Fibroblast of upper back skin (primary cell): ENCODE results near the gene PCP4.
"Not testable (repeated sequence)": the region's sequence is repeated elsewhere in the genome, so short reads cannot be mapped to it uniquely, and the experiment has no call there.

Experiments
- DNase-seq: peaks from one replicate; pipeline ENCODE4 v3.0.0-alpha.2; 2013

The PCP4 gene

DNA sequence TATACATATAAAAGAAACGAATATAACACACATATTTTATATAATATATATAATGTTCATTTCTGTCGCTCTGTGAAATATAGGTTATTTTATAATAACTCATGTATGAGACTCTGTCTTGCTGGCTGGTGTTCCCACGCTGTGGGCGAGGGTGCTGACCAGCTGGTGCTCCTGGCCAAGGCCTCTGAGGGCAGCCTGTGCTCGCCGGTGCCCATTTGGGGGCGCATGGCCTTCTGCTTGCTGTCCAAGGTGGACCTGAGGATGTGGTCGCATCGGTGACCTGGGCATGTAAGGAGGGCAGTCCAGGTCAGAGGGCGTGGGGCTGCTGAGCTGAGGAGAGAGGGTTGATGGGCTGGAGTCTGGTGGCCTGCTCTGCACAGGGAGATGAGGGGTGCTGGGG lies 1.1 kb upstream of the PCP4 start:
- DNase-seq: no peak

DNA sequence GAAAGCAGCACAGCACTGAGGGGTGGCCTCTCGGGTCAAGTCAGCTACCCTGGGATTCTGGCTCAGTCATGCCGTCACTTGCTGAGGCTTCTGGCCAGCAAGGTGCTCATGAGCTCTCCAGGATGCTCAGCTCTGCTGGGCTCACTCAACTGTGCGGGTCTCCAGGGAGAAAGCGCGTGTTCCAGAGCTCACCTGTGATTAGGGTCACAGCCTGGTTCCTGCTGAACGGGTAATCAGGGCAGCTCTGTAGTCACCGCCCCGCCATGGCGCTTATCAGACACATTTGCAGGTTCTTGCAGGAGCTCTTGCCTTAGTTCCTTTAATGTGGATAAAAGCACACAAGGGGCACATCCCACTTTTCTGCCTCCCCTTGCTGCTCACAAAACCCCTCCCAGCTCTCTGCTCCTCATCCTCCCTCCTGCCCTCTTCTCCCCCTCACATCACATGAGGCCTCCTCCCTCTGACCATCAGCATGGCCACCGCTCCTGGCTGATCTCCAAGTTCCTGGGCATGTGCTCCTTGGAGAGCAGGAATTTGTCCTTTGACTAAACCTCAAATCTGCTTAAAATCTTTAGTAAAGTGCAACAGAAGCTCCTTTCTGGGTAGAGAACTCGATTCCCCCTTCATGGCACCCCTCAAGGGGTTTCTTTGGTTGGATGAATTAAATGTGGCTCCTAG lies 2.0 kb downstream of the PCP4 start:
- DNase-seq: no peak

DNA sequence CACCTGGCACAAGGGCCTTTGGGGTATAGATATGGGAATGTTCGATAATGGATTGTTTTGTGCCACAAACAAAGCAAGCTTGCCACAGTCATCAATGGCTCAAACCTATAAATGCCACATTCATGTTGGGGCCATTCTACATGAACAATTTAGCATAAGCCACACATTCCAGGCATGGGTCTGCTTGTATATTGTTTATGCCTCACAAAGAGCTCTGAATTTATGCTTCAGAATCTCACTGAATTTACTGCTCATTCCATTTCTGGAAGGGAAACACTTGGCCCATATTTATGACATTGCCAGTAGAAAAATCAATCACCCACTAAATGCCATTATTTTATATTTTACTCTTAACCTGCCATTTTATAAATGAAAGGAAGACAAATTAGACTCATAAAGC lies 6.4 kb downstream of the PCP4 start:
- DNase-seq: no peak

DNA sequence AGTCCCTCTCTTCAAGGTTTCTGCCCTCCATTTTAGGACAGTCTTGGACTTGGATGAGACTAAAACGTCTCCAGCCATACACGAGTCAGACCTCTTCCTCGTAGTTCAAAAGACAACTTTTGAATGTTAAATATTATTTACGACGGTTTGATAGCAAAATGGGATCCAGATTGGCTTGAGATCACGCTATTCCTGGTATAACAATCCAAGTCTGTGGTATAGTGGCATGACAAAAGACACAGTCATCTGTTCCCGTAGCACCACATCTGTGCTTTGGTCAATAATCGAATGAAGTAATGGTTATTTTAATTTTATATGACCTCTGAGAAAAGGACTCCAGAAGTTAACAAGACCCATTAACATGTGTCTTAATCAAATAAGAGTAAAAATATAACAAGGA lies 7.0 kb downstream of the PCP4 start:
- DNase-seq: peak; percentile 13

DNA sequence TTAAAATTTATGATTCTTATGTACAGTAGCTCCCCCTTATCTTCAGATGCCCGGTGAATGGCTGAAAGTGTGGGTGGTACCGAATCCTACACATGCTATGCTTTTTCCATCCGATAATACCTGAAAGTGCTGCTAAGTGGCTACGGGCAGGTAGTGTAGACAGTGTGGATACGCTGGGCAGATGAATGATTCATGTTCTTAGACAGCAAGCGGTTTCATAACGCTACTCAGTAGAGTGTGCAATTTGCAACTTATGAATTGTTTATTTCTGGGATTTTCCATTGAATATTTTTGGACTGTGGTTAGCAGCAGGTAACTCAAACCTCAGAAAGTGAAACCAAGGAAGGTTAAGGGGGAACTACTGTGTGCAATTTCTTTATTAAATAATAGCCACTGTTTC lies 7.5 kb downstream of the PCP4 start:
- no peak for DNase-seq

DNA sequence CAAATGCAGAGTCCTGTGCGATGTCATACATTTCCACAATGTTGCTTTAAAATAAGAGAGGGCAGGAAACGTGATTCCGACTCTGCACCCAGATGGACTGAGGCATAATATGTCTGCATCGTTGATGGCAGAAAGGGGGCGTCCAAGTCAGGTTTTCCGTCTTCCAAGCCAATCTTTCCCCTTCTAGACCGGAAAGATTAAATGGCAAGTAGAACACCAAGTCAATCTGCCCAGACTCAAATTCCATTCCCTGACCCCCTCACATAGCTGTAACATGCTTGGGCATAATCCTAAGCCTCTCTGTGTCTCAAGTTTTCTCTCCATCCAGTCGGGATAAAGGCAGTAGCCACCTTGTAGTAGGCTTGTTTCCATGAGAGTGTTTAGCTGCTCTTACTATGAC lies 14.4 kb downstream of the PCP4 start:
- no peak for DNase-seq

DNA sequence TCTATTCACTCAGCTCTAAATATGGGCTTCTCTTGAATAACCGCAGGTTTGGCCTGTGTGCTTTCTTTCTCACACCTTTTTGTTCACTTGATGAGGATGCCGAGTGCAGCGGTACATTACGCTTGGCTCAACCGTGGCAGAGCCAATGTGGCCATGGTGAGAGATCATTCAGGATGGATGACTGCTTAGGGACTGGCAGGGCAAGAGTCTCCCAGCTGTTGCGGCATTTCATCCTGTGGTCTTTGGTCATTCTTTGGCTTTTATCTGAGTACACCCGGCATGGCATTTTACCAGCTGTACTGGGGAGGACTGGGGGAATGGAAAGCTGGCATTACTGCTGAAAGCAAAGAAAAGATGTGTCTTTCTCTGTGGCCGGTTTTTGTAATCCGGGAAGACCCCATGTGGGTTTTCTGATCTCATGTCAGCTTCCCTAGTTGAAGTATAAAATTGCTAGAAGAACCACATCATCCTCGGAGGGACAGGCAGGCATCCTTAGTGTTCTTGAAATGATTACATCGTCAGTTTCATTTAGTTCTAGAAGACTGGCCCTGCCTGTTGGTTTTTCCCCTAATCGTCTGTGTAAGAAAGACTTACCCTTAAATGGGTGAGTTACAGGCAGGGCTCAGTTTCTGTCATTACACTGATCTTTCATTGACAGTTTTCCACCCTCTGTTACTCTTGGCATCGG lies 15.1 kb downstream of the PCP4 start:
- no peak for DNase-seq

DNA sequence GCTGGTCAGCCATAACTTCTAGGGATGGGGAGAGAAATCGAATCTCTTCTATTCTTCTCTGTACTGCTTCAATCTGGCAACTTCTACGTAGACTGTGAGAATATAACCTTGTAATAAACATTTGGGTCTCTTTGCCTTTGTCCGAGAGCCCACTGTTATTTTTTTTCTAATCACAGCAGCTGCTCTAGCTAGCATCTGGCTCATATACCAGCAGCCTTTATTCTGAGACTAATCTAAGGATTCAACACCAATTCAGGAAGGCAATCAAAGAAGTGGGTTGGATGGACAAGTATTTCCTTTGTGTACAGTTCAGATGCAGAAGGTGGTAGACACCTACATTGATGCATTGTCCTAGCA lies 15.6 kb downstream of the PCP4 start:
- DNase-seq: no peak

DNA sequence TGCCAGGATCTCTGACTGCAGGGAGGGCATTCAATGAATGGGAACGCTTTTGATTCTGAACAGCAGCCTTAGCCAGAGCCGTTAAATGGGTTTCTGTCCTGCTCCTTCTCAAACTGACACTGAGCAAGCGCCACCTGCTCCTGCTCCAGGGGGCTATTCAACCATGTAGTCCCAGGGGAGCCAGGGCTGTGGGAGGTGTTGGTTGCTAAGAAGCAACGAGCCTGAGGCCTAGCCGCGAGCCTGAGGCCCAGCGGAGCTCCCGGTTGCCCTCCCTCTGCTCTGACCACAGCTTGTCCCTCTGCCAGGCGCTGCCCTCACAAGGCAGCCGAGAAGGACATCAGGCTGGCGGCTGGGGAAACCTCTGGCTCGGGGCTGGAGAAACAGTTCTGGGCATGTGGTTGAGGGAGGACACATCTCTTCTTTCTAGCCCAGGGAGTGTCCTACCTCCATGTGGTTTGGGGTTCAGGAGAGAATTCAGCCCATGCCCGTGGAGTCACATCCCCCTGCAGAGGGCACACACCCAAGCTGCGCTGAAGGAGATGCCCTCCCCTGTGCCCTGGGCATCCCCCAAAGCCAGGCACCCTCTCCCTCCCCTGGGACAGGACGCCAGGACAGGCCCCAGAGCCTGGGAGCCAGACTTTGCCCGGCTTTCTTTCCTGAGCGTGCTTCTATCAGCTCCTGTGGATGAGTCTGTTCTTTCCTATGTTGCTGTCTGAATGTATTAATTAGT lies 18.0 kb downstream of the PCP4 start:
- DNase-seq: no peak

DNA sequence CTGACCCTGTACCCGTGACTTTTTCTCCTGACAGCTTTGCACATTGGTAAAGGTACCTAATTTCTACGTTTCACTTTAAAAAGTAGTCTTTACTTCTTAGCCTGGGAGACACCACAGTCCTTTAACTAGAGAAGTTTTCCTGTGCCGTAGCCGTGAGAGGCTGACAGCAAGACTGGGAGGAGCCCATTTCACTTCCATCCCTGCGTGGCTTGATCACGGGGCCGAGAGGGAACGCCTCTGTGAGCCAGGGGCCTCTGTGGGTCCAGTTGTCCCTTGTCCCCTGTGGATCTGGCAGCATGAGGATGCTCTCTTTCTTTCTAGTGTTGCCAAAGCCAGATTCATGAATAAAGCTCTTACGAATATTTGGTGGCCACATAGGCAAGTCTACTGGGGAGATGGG lies 21.6 kb downstream of the PCP4 start:
- DNase-seq: no peak

DNA sequence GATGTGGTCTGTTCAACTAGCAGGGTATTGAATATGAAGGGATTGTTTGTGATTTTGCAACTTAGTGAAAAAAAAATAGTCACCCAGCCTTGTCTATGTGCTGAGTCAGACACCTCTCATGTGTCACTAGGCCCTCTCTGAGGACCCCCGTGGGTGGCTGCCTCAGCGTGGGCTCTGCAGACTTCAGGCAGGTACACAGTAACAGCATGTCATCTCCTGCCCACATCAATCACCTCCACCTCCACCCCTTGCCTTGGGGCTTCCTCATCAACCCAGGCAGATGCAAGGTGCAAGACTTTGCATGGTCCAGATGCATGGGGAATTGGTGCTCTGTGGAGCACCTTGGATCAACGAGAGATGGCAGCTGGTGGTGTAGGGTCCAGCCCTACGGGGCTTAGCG lies 23.9 kb downstream of the PCP4 start:
- no peak for DNase-seq

DNA sequence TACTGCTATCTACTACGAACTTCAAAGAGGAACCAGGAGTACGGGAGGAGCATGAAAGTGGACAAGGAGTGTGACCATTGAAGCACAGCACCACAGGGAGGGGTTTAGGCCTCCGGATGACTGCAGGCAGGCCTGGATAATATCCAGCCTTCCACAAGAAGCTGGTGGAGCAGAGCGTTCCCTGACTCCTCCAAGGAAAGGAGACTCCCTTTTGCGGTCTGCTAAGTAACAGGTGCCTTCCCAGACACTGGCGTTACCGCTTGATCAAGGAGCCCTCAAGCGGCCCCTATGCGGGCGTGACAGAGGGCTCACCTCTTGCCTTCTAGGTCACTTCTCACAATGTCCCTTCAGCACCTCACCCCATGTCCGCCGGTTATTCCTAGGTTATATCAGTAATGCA lies 24.6 kb downstream of the PCP4 start:
- DNase-seq: not testable (repeated sequence)

DNA sequence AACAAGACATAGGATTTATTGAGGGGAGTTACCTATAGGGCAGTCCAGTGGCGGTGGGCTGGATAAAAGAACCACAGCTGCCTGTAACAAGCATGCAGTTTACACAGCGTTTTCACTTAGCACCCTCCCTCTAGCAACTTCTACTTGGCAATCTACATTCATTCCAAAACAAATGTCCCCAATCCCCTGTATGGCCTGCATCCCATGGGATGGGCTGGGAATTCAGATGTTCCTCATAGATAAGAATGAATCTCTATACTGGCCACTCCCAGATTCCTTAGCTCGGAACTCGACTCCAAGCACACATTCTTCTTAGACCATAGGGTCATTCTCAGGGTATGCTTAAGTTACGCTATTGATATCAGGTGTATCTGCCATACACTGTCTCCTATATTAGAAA lies 33.3 kb downstream of the PCP4 start:
- no peak for DNase-seq

DNA sequence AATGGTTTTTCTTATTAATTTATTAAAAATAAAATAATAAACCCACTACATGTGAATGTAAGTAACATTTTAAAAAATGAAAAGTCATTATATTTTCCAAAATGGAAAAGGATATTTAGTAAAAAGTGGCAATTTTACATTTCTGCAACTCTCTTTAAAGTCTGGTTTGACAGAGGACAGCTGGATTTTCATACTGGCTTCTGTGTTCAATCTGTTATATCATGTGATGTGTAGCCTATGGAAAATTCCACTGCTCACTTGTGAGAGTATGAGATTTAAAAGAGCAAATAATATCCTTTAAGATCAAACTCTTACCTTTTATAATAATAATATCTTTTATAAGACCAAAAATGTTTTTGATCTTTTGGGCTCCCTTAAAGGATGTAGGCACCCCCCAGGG lies 33.7 kb downstream of the PCP4 start:
- DNase-seq: no peak

DNA sequence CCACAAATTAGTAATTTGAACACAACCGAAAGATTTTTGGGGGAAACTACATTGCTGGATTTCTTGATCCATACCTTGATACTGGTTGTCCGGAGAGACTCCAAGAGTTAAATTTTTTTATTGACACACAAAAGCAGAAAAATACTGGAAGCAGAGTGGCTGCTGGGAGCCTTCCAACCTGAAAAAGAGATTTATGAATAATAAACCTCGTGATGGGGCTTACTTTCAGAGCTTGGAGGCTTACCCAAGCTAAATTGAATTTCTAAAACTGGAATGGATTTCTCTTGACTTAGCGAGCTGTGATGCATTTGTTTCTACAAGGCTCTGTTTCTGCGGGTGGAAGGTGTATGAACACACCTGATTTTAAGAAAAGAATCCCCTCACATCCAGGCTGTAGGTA lies 35.7 kb downstream of the PCP4 start:
- no peak for DNase-seq

DNA sequence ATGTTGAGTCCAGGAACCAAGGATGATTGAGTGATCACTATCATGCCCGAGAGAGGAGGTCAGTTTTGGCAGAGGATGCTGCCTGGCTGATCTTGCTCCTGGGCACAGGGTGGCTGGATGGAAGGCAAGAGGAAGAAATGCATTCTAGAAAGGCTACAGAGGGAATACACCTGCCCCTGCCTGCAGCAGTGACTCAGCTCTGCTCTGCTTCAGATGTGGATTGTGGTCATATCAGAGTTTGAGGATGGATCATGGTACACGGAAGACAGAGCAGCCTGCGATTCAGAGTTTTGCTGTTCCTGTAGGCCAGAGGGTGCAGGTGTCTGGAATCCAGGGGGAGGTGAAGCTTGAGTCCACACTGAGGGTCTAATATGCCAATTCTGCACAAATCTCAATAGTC lies 37.2 kb downstream of the PCP4 start:
- DNase-seq: no peak

DNA sequence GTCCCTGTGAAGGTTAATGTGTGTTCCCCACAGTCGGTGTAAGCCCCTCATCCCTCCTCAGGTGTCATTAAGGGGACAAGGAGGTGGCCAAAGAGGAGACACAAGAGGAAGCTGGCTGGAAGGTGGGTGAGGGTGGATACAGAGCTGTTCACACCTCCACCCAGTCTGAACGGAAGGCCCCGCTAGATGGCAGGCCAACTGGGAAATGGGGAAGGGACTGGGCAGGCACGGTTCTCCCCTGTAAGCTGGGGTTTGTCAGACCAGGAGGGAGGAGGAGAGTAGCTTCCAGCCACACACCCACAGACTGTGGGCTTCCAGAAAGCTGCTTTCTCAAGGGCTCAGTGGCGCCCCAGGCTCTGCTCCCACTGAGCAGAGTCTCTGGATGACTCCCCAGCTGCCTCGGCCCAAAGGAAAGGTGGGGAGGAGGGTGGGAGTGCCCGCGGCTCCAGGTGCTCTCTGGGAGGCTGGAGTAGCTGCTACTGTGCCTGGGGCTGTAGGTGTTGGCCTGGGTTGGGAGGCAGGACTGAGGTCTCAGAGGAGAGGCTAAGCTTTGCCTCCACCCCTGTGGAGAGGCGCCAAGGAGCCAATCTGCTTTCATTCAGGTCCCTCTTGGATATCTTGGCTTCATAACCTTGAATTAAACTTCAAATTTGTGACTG lies 41.2 kb downstream of the PCP4 start:
- no peak for DNase-seq

DNA sequence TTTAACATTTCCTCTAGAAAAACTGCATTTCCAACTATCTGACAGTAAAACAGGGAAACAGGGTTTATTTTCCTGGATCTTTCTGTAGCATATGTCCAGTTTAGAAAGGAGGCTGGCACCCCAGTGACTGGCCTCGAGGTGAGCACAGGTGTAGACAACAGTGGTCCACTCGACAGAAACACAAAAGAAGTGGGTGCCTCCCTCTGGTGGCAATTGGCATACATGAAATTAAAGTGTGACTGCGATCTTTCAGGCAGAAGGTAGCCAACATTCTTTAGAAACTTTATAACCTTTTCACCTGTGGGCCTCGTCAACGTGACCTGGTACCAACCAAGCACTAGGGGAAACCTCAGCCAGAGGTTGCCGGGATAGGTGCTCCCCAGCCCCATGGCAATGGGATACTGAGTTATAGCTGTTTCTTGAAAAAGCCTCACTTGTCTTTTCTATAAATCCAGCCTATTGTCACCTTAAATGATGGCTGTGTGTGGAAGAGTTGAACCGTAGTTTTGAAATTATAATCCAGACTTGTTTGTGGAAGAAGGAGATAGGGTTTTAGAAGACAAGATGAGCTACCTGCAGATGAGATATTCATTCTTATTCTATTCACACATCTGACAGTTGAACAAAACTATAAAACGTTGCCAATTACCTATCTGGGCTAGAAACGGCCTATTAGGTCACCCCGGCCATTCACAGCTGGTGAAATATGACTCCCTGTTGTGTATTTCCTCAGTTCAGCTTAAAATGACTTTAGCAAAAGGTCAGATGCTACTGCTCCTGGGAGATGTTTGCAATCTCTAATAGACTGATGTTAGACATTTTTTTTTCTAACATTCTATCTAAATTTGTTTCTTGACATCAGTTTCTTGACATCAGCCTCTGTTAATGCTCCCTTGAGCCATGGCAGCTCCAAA lies 44.3 kb downstream of the PCP4 start:
- DNase-seq: no peak

DNA sequence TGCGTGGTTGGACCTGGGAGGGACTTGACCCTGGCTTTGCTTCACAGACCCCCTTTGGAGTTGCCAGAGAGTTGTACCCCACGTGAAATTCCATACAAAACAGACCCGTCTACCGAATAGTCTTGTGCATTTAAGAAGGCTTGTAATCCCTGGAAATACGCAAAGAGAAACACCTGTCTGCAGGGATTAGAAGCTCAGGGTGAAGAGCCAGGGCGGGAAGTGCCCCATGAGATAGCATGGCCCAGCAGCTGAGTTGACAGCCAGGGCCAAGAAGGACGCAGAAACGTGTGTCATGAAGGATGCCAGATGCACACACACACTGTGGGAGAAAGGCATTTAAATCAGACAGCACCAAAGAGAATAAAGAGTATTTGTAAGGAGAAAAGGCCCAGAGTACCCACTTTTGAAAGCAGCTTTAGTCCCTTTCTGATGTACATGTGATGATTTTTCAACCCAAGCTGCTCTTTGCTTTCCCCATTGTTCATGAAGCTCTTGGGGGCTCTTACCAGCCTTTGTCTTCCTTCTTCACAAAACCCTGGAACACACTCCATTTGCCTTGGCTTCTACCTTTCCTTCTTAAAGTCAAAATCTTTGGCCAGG lies 46.6 kb downstream of the PCP4 start:
- no peak for DNase-seq

DNA sequence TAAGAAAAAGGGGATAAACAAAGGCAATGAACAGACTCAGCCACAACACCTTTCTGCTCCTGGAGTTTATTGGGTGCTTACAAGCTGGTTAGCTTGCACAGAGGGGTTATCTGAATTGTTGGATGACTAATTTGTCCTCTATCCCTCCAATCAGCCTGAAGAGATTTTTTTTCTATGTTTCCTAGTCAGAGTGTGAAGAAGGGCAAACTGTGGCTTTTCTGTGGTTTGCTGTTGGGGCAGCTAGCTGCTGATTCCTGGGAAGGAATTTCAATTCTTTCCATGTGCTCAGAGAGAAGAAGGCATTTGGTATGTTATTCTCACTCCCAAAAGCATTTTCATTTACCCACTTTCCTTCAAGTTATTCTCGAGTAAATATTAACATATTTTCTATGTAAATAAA lies 48.6 kb downstream of the PCP4 start:
- DNase-seq: peak; percentile 14

DNA sequence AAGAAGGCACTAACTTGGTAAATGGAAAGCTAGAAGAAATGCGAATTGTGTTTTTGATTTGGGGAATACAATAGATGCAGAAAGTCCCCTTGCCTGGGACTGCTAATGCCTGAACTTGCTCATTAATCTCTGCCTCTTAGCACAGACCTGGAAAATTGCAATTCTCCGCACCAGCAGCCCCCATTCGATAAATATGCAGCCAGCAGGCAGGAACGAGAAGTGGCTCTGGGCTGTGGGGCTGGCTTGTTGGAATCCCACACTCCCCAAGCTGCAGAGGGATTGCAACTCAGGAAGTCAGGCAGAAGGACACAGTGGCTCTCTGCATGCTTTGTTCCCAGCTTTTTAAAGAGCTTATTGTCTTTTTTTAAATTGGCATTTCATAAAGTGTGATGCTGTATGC lies 51.3 kb downstream of the PCP4 start:
- DNase-seq: no peak

DNA sequence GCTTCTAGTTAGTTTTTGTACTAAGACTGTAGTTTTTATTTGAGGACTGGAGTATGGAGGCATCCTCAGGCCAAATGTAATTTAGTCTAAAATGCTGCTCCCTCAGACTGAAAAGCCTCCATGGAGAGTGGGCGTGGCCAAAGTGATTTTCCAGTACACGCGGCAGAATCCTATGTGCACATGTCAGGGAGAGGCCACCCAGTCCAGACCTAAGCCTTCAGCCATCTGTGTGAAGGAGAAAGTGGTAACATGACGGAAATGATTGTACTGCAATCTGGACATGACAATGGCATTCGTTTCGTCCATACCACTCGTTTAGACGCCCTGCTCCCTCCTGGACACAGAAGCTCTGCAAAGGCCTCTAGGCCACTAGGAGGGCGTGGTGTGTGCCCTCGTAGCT lies 56.2 kb downstream of the PCP4 start:
- DNase-seq: no peak
